Measurements from ENCODE around the gene RSL1D1.

Gene RSL1D1

DNA sequence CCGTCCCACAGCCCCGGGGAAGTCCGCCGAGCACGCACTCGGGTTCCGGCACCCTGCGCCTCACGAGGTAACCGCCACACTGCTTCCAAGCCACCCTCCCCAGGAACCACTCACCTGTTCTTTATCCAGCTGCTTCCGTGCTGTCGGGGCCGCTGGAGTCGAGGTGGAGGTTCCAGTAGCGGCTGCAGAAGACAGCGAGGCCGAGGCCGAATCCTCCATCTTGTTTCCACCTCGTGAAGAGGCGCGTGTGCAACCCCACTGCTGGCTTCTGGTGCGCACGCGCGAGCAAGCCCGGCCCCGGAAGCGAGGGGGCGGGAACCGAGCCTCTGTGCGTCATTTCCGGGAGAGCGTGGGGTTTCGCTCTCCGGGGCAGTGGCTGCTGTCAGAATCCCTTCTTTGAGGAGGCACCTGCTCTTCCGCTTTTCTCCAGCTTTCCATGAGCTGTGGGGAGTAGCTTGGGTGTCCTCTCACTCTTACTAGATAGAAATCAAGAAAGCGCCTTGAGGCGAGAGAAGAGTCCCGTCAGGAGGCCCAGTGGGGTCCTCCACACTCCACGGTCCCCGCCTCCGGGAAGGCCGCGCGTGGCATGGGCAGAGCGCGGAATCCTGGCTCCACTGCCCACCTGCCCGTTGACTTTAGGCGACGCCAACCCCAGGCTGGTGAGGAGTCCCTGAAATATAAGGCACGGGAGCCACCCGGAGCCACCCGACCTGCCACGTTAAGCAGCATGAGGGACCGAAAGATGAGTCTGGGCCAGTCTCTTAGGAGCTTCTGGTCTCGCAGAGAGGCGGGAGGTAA is at the start of gene RSL1D1:
TSS of gene RSL1D1 (minus strand) at position 249 of the 798 bp plus-strand sequence. CDS start at position 219, 30 bp downstream.
- TF ChIP-seq POLR2A (IDR thresholded peaks at IDR 0.05; ENCODE audit: low read length): peak; percentile 94
- TF ChIP-seq GATA1 (IDR thresholded peaks at IDR 0.05; ENCODE audit: low read depth, low read length): no peak
- DNase-seq: peak; percentile 96 to 98

DNA sequence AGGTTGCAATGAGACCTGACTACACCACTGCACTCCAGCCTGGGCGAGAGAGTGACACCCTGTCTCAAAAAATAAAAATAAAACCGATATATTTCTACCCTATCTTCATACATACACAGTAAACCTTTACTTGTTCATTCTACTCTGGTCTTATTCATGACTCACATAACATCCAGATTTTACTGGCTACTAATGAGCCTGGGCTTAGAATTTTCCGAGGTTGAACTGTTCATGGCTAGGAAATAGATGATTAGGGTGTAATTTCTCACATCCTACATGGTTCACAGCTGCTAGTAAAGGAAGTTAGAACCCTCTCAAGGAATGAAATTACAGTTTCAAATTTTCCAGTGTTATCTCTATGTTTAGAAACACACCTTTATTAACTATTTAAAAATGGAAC is 49.7 kb upstream of the RSL1D1 start:
- DNase-seq: no peak
- TF ChIP-seq GATA1 (IDR thresholded peaks at IDR 0.05; ENCODE audit: low read depth, low read length) (no peak), POLR2A (IDR thresholded peaks at IDR 0.05; ENCODE audit: low read length) (no peak)

DNA sequence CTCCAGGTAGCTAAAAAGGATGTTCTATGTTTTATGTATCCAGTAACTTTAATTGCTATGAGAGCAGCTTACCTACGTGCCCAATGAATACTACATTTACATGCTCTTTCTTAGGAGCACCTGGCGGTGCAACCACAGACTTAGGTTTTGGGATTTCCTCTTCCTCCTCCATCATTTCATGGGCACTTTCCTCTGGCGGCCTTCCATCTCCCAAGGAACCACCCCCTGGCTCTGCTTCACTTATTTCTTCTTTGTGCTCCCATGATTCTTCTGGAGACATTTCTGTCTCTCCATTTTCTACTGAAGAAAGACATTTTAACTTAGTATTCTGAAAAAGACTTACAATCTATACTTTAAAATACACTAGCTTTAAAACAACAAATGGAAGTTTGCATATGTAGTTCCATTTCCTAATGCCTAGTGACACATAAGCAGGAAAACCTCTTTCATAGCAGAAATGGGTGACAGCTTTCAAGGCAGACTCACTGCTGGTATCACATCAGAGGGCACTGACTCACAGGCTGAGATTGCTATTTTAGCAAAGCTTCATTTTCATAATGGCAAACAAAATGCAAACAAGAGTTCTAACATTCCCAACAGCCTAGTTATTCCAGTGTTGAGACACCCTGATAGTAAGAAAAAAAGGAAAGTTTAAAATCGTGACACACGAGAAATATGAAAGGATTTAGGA is 45.3 kb upstream of the RSL1D1 start:
- TF ChIP-seq GATA1 (IDR thresholded peaks at IDR 0.05; ENCODE audit: low read depth, low read length) (no peak), POLR2A (IDR thresholded peaks at IDR 0.05; ENCODE audit: low read length) (no peak)
- peak in 1 of 2 experiments; percentile 13 for DNase-seq

DNA sequence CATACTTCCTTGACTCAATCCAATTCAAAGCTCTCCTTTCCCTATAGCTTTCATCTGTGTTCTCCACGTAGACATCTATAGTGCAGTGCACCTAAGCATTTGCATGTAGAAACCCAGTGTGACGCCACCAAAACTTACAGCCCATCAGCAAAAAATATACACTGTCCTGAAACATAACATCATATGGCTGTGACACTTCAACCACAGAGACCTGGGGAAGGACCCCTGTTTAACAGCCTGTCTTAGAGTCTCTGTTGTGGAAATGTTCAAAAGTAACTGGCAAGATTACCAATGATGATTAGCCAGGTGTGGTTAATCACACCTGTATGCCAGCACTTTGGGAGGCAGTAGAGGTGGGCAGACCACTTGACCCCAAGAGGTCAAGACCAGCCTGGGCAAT is 42.2 kb upstream of the RSL1D1 start:
- TF ChIP-seq GATA1 (IDR thresholded peaks at IDR 0.05; ENCODE audit: low read depth, low read length) (no peak), POLR2A (IDR thresholded peaks at IDR 0.05; ENCODE audit: low read length) (no peak)
- DNase-seq: no peak

DNA sequence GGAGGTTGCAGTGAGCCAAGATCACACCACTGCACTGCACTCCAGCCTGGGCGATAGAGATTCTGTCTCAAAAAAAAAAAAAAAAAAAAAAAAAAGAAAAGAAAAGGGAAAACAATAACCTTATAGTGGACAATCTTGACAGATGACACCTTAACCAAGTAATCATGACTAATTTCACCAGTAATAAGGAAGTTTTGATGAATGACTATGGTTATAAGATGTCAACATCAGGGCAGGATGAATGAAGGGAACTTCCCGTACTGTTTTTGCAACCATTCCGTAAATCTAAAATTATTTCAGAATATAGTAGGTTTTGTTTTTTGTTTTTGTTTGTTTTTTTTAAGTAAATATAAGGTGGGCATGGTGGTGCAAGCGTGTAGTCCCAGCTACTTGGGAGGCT is 41.4 kb upstream of the RSL1D1 start:
- no peak for DNase-seq
- TF ChIP-seq POLR2A (IDR thresholded peaks at IDR 0.05; ENCODE audit: low read length) (no peak), GATA1 (IDR thresholded peaks at IDR 0.05; ENCODE audit: low read depth, low read length) (no peak)

- TF ChIP-seq GATA1 (IDR thresholded peaks at IDR 0.05; ENCODE audit: low read depth, low read length) (no peak), POLR2A (IDR thresholded peaks at IDR 0.05; ENCODE audit: low read length) (no peak)
- no peak for DNase-seq
These were observed 39.1 kb upstream of the RSL1D1 start for GRCh38 chr16:11890231-11890965.

- TF ChIP-seq POLR2A (IDR thresholded peaks at IDR 0.05; ENCODE audit: low read length) (no peak), GATA1 (IDR thresholded peaks at IDR 0.05; ENCODE audit: low read depth, low read length) (no peak)
- DNase-seq: no peak
These were observed 35.5 kb upstream of the RSL1D1 start for GRCh38 chr16:11886881-11887280.

DNA sequence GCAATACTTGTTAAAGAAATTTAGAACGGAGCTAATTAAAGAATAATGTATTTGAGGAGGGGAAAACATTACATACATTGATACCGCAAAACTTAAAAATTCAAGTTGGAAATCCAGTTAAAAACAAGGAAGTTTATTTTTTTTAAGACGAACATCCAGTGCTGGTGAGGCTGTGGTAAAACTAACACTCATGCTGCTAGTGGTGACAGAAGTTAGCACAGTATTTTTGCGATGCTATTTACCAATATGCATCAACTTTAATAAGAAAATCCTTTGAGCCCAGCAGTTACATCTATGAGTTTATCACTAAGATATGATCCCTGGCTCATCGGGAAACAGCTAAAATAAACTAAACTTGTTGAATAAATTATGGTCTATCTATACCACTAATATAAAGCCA is 32.7 kb upstream of the RSL1D1 start:
- TF ChIP-seq POLR2A (IDR thresholded peaks at IDR 0.05; ENCODE audit: low read length) (no peak), GATA1 (IDR thresholded peaks at IDR 0.05; ENCODE audit: low read depth, low read length) (no peak)
- no peak for DNase-seq

DNA sequence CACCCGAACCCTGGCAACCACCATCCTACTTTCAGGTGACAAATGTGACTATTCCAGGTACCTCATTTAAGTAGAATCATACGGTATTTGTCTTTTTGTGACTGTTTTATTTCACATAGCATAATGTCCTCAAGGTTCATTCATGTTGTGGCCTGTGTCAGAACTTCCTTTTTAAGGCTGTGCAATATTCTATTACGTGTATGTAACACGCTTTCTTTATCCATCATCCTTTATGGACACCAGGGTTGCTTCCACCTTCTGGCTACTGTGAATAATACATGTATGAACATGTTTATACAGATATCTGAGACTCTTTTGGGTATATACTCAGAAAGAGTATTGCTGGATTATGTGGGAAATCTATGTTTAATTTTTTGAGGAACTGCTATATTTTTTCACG is 28.7 kb upstream of the RSL1D1 start:
- DNase-seq: peak in 1 of 2 experiments; percentile 13
- TF ChIP-seq POLR2A (IDR thresholded peaks at IDR 0.05; ENCODE audit: low read length) (no peak), GATA1 (IDR thresholded peaks at IDR 0.05; ENCODE audit: low read depth, low read length) (no peak)

DNA sequence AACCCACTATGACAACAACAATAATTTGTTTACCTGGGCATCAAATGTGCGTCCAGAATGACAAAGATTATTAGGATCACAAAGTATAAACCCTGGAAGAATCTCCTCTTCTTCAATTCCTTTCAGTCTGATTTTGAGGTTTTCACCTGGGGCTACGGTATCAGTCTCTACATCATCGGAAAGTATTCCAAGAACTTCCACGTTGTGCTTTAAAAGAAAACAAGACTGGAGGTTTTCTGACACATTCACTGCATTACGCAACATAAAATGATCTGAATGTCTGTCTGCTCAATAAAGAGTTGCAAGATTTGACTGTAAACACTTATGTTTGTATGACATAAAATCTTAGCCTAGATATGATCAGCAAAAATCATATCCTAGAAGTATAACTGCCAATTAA is 26.0 kb upstream of the RSL1D1 start:
- TF ChIP-seq POLR2A (IDR thresholded peaks at IDR 0.05; ENCODE audit: low read length) (no peak), GATA1 (IDR thresholded peaks at IDR 0.05; ENCODE audit: low read depth, low read length) (no peak)
- DNase-seq: no peak

- TF ChIP-seq GATA1 (IDR thresholded peaks at IDR 0.05; ENCODE audit: low read depth, low read length): no peak
- TF ChIP-seq POLR2A (IDR thresholded peaks at IDR 0.05; ENCODE audit: low read length): no peak
- DNase-seq: no peak
These were observed 25.0 kb upstream of the RSL1D1 start for GRCh38 chr16:11876306-11876705.

GRCh38 chr16:11875721-11876120 is 24.4 kb upstream of the RSL1D1 start:
- TF ChIP-seq GATA1 (IDR thresholded peaks at IDR 0.05; ENCODE audit: low read depth, low read length) (no peak), POLR2A (IDR thresholded peaks at IDR 0.05; ENCODE audit: low read length) (no peak)
- DNase-seq: no peak

DNA sequence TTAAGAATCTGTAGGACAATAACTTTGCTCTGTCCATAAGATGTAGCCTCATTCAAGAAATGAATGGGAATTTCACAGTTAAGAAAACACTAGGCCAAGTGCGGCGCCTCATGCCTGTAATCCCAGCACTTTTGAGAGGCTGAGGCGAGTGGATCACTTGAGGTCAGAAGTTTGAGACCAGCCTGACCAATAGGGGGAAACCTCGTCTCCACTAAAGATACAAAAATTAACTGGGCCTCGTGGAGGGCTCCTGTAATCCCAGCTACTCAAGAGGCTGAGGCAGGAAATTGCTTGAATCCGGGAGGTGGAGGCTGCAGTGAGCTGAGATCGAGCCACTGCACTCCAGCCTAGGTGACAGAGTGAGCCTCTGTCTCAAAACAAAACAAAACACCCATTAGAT is 19.9 kb upstream of the RSL1D1 start:
- TF ChIP-seq POLR2A (IDR thresholded peaks at IDR 0.05; ENCODE audit: low read length) (no peak), GATA1 (IDR thresholded peaks at IDR 0.05; ENCODE audit: low read depth, low read length) (no peak)
- DNase-seq: peak; percentile 20 to 33

- no peak for DNase-seq
- no peak for TF ChIP-seq GATA1 (IDR thresholded peaks at IDR 0.05; ENCODE audit: low read depth, low read length)
- TF ChIP-seq POLR2A (IDR thresholded peaks at IDR 0.05; ENCODE audit: low read length): no peak
These were observed 19.1 kb upstream of the RSL1D1 start for GRCh38 chr16:11870399-11870798.
